Left ventricle myocardium inferior (tissue), 1 donor: ENCODE data around the gene DQX1. TPM values are rescaled to one million over a fixed set of nuclear protein-coding genes. Genes with fewer than 3 reads are reported as not detected.

Experiments
- DNase-seq: peaks from one replicate; pipeline ENCODE4 v3.0.0-alpha.2; 2020
- H3K27ac ChIP-seq: fragments of 200-600 bp; replicated peaks from 2 replicates; pipeline ENCODE4 v1.8.0; 2021
- H3K27me3 ChIP-seq: fragments of 200-600 bp; 2 replicates; pipeline ENCODE4 v1.8.0; 2021; ENCODE audit warnings: low read depth
- H3K36me3 ChIP-seq: fragments of 200-600 bp; 2 replicates; pipeline ENCODE4 v1.8.0; 2021
- H3K4me1 ChIP-seq: fragments of 200-600 bp; 2 replicates; pipeline ENCODE4 v1.8.0; 2021
- H3K4me3 ChIP-seq: fragments of 200-600 bp; 2 replicates; pipeline ENCODE4 v1.8.0; 2021; ENCODE audit warnings: mild to moderate bottlenecking, moderate library complexity
- H3K9me3 ChIP-seq: fragments of 200-600 bp; replicated peaks from 2 replicates; pipeline ENCODE4 v1.8.0; 2021
- intact Hi-C: fragments of 100-400 bp; cut with micrococcal nuclease; formaldehyde crosslinking; loops from one replicate; pipeline ENCODE4 v1.11.0; 2022
- total RNA-seq: library from RNA; stranded (reverse); fragmentation: NEBNext Ultra II Directional; extraction: Animal tissue kit (Norgen Biotek cat#: 25700); gene quantifications from one replicate; pipeline ENCODE4 v1.2.1, GENCODE V29; 2021
- TF ChIP-seq, protein P1 (sequence below): fragments of 200-600 bp; IDR thresholded peaks from 2 replicates; pipeline ENCODE4 v1.8.0; 2021; ENCODE audit warnings: antibody characterized with exemption, mild to moderate bottlenecking, borderline replicate concordance
- donor health status: DM: no; HTN: yes; CAD: no; lungs with severe emphysema.

The DQX1 gene
- total RNA-seq, 1 donor from 2014 or later = 0.11 TPM

- Histone ChIP-seq H3K27me3 (peaks cover 83% of the 10 kb centered on the region), H3K4me3 (peak overlapping the region; percentile 80), H3K9me3 (no peaks in the 10 kb centered on the region), H3K36me3 (peaks cover 21% of the 10 kb centered on the region), H3K4me1 (peaks cover 64% of the 10 kb centered on the region), H3K27ac (no peak overlapping the region)
- TF ChIP-seq, protein P1, sequence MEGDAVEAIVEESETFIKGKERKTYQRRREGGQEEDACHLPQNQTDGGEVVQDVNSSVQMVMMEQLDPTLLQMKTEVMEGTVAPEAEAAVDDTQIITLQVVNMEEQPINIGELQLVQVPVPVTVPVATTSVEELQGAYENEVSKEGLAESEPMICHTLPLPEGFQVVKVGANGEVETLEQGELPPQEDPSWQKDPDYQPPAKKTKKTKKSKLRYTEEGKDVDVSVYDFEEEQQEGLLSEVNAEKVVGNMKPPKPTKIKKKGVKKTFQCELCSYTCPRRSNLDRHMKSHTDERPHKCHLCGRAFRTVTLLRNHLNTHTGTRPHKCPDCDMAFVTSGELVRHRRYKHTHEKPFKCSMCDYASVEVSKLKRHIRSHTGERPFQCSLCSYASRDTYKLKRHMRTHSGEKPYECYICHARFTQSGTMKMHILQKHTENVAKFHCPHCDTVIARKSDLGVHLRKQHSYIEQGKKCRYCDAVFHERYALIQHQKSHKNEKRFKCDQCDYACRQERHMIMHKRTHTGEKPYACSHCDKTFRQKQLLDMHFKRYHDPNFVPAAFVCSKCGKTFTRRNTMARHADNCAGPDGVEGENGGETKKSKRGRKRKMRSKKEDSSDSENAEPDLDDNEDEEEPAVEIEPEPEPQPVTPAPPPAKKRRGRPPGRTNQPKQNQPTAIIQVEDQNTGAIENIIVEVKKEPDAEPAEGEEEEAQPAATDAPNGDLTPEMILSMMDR = no peak
- DNase-seq = no peak
- intact Hi-C loops = no loop called here
Measured at GRCh38 chr2:74505448-74506246, 20.4 kb downstream of the DQX1 start.

DNA sequence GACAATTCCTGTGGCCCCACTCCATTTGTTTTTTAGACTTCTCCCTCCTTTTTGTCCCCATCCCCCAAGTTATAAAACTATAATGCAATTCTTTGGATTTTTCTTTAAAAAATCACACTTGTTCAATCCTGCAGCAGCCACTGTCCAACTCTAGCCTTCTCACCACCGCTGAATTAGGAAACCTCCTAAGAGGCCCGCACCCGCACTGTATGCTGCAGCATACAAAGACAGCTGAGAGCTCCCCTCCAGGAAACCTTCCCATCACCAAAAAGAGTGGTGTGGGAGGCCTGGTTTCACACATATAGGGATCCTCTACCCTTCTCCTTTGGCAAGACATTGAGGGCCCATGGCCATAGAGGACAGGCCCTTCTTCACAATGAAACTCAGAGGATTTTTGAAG lies 21.4 kb downstream of the DQX1 start:
- peak overlapping the region; percentile 93 for H3K27ac ChIP-seq
- TF ChIP-seq, protein P1 = no peak

DNA sequence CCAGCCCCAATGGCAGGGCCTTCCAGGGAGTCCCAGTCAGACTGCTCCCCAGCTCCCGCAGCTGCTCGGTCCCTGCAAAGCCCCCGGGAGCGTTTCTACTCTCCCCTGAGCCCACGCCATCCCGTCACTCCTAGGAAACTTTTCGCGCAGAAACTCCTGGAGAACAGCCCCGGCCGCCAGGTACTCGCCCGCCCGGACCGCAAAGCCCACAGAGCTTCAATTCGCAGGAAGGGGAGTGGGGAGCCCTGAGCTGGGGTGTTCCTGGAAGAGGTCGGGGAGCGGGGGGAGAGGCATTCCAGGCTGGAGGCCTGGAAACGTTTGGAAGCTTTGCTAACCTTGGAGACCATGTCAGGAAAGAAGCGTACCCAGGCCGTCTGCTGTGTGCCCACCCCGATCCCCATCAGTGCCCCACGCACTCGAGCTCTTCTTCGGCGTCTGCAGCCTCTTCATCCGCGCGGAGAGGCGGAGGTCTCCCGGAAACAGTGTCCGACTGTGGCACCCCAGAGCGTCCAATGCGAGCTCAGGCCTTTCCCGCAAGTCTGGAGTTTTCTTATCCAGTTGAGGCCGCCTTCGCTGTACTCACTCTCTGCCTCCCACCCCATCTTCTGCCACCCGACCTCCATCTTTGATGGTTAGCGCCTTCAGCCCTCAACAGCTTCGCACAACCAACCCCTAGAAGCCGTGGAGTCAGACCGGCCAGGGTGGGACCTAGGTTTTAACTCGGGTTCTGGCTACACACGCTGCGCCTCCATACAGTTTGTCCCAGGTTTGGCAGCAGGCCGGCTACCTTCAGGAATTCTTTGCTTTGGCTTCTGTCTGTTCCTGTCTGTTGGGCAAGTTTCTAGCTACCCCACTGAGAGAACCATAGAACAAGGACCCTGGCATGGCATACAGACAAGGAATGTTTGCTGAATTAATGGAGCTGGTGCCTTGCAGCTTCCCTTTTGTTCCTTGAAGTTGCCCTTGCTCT lies 22.2 kb downstream of the DQX1 start:
- DNase-seq = no peak
- TF ChIP-seq, protein P1 = no peak
- H3K36me3 ChIP-seq = peaks cover 21% of the 10 kb centered on the region
- H3K9me3 ChIP-seq = no peaks in the 10 kb centered on the region
- peak overlapping the region; percentile 80 for H3K4me3 ChIP-seq
- intact Hi-C loops = no loop called here
- peak overlapping the region; percentile 93 for H3K27ac ChIP-seq
- H3K4me1 ChIP-seq = peaks cover 78% of the 10 kb centered on the region
- peaks cover 83% of the 10 kb centered on the region for H3K27me3 ChIP-seq

More for the DNA sequence above, 21.4 kb downstream of the DQX1 start:
- DNase-seq = no peak
- Histone ChIP-seq H3K36me3 (peaks cover 21% of the 10 kb centered on the region), H3K9me3 (no peaks in the 10 kb centered on the region), H3K4me3 (peak overlapping the region; percentile 80), H3K27me3 (peaks cover 83% of the 10 kb centered on the region), H3K4me1 (peaks cover 70% of the 10 kb centered on the region)
- intact Hi-C loops = no loop called here

- H3K27me3 ChIP-seq = peaks cover 87% of the 10 kb centered on the region
- no peaks in the 10 kb centered on the region for H3K9me3 ChIP-seq
- intact Hi-C loops = no loop called here
- TF ChIP-seq, protein P1 = peak; percentile 35
- DNase-seq = peak; percentile 87
- peaks cover 81% of the 10 kb centered on the region for H3K4me1 ChIP-seq
- H3K4me3 ChIP-seq = peak overlapping the region; percentile 80
- H3K27ac ChIP-seq = peak overlapping the region; percentile 93
- H3K36me3 ChIP-seq = peaks cover 21% of the 10 kb centered on the region
Measured at GRCh38 chr2:74502720-74503505, 23.1 kb downstream of the DQX1 start.
